GM19324 (cell line): ENCODE measurements around the gene MSL3.

ENCODE experiments used
- ATAC-seq: cut with Tn5 transposase; IDR thresholded peaks from one replicate; pipeline ENCODE4 v1.9.1; 2021; ENCODE audit warnings: mild to moderate bottlenecking, moderate library complexity; ENCODE audit not compliant: unreplicated experiment, low FRiP score

The MSL3 gene

GRCh38 chrX:11757719-11758399, at the start of gene MSL3:
MSL3 (plus strand) TSS chrX:11758237; CDS start chrX:11758264, 27 bp downstream.
- peak; percentile 40 for ATAC-seq

- ATAC-seq: no peak
Observed at GRCh38 chrX:11722304-11722703, 35.7 kb upstream of the MSL3 start.

- ATAC-seq: no peak
Observed at GRCh38 chrX:11724122-11725017, 33.7 kb upstream of the MSL3 start.

GRCh38 chrX:11725631-11726442, 32.2 kb upstream of the MSL3 start:
- ATAC-seq: no peak

- ATAC-seq: no peak
Observed at GRCh38 chrX:11728556-11728955, 29.5 kb upstream of the MSL3 start.

GRCh38 chrX:11733614-11734013, 24.4 kb upstream of the MSL3 start:
- ATAC-seq: no peak

- no peak for ATAC-seq
Observed at GRCh38 chrX:11739776-11740175, 18.3 kb upstream of the MSL3 start.

- ATAC-seq: no peak
Observed at GRCh38 chrX:11740794-11741193, 17.2 kb upstream of the MSL3 start.

- ATAC-seq: no peak
Observed at GRCh38 chrX:11741574-11741973, 16.5 kb upstream of the MSL3 start.

GRCh38 chrX:11745881-11746280, 12.2 kb upstream of the MSL3 start:
- ATAC-seq: no peak

GRCh38 chrX:11750046-11750445, 8.0 kb upstream of the MSL3 start:
- ATAC-seq: no peak

- no peak for ATAC-seq
Observed at GRCh38 chrX:11750694-11751093, 7.3 kb upstream of the MSL3 start.

GRCh38 chrX:11751261-11751660, 6.8 kb upstream of the MSL3 start:
- no peak for ATAC-seq

GRCh38 chrX:11753668-11754067, 4.4 kb upstream of the MSL3 start:
- ATAC-seq: no peak

- ATAC-seq: no peak
Observed at GRCh38 chrX:11754958-11755645, 2.9 kb upstream of the MSL3 start.

GRCh38 chrX:11755724-11756123, 2.3 kb upstream of the MSL3 start:
- no peak for ATAC-seq

GRCh38 chrX:11756354-11757318, 1.4 kb upstream of the MSL3 start:
- no peak for ATAC-seq

GRCh38 chrX:11757397-11757718, 679 bp upstream of the MSL3 start:
- ATAC-seq: no peak

- peak; percentile 44 for ATAC-seq
Observed at GRCh38 chrX:11758400-11759171, 549 bp downstream of the MSL3 start.
